ENCODE data around the gene ATRNL1. TPM values are rescaled to one million over a fixed set of nuclear protein-coding genes. Genes with fewer than 3 reads are reported as not detected.
"Not testable (repeated sequence)": the region's sequence is repeated elsewhere in the genome, so short reads cannot be mapped to it uniquely, and the experiment has no call there.

Gene ATRNL1
- total and polyA plus RNA-seq, 2 experiments from 2014 or later, result not detected

DNA sequence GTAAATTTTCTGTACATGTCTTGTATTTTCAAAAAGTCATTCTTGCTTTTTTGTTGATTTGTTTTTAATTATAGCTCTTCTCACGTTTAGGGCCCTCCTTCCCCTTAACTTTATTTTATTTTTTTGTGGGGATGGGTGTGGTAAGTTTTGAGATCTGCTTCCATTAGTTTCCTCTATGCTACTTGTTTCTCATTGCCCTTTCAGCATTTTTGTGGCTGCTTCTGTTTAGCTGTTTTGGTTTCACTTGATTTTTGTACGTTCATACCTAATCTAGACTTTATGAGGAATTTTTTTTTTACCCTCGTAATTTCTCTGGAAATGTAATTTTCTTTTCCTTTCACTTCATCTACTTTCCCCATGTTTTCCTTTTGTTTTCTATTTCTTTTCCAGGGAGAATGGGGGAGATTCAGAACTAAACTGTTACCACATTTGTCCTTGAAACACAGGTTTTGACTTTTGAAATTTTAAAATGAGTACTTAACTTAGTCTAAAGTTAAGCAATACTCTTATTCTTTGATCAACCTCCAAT is 80.8 kb downstream of the ATRNL1 start:
- Histone ChIP-seq H3K9ac (no peak overlapping the region), H3K9me3 (ENCODE audit: low read depth) (no peaks in the 10 kb centered on the region), H3K79me2 (ENCODE audit: insufficient read depth) (no peaks in the 10 kb centered on the region), H4K20me1 (ENCODE audit: insufficient read depth) (no peaks in the 10 kb centered on the region), H3K4me2 (ENCODE audit: unreplicated experiment) (no peak overlapping the region), H3K4me3 (no peak overlapping the region), H3F3A (ENCODE audit: insufficient read depth) (no peaks in the 10 kb centered on the region), H3K27me3 (replicated peaks; ENCODE audit: insufficient read depth) (no peaks in the 10 kb centered on the region), H3K4me1 (ENCODE audit: insufficient read depth) (no peaks in the 10 kb centered on the region), H3K36me3 (ENCODE audit: low read depth) (no peaks in the 10 kb centered on the region), H3K9me2 (ENCODE audit: insufficient read depth) (no peaks in the 10 kb centered on the region), H2AFZ (no peak overlapping the region), H3K27ac (no peak overlapping the region)
- 35 to 40% methylated on average over 3 of the region's 3 CpGs for WGBS, 2 experiments (ENCODE audit: low coverage in 1 of 2, low lambda C conversion rate in 2 of 2, missing lambda C conversion rate in 2 of 2)
- TF ChIP-seq EZH2 (IDR thresholded peaks at IDR 0.05; ENCODE audit: insufficient read depth, poor library complexity, severe bottlenecking) (no peak), EZH2phosphoT487 (IDR thresholded peaks at IDR 0.05; ENCODE audit: insufficient read depth, low read depth) (no peak)
- in situ Hi-C loops (cut with MboI), result no loop called here
- DNase-seq, result no peak

DNA sequence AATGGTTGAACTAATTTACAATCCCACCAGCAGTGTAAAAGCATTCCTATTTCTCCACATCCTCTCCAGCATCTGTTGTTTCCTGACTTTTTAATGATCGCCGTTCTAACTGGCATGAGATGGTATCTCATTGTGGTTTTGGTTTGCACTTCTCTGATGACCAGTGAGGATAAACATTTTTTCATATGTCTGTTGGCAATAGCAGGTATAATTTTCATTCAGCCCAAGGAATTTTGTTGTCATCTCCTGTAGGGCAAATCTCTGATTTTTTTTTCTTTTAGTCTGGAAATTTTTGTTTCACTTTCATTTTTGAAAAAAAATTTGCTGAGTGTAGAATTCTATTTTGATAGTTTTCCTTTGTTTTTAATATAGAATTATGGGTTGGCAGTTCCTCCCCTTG is 114.1 kb downstream of the ATRNL1 start:
- in situ Hi-C loops (cut with MboI); H3K9me3 ChIP-seq (ENCODE audit: low read depth); H3F3A ChIP-seq (ENCODE audit: insufficient read depth); H4K20me1 ChIP-seq (ENCODE audit: insufficient read depth); H3K27ac ChIP-seq; H3K79me2 ChIP-seq (ENCODE audit: insufficient read depth); H3K27me3 ChIP-seq (replicated peaks; ENCODE audit: insufficient read depth); H3K9me2 ChIP-seq (ENCODE audit: insufficient read depth); H3K4me2 ChIP-seq (ENCODE audit: unreplicated experiment); H3K36me3 ChIP-seq (ENCODE audit: low read depth); H3K9ac ChIP-seq; H3K4me1 ChIP-seq (ENCODE audit: insufficient read depth); DNase-seq: not testable (repeated sequence)
- Histone ChIP-seq H2AFZ (peak overlapping the region; percentile 45), H3K4me3 (peak overlapping the region; percentile 52)
- 45 to 67% methylated on average over 2 of the region's 2 CpGs for WGBS, 2 experiments (ENCODE audit: low coverage in 1 of 2, low lambda C conversion rate in 2 of 2, missing lambda C conversion rate in 2 of 2)

DNA sequence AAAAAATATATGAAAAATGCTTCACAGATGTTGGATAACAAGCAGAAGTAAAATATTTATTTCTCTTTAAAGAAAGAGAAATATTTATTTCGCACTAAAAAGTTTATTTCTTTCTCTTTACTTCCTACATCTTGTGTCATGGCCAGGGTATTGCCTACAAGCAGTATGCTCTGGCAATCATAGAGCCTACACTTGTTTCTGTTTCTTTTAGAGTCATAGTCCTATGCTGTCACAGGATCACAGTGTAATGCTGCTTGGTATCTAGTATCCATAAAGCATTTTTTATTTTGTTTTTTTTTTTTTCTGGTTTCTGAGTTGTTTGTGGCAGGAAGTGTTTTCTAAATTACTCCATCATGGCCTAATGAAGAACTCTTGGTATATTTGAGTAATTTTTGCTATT is 116.0 kb downstream of the ATRNL1 start:
- no peaks in the 10 kb centered on the region for H3K79me2 ChIP-seq (ENCODE audit: insufficient read depth)
- H3K27ac ChIP-seq, result no peak overlapping the region
- H3K36me3 ChIP-seq (ENCODE audit: low read depth), result no peaks in the 10 kb centered on the region
- H3K27me3 ChIP-seq (replicated peaks; ENCODE audit: insufficient read depth), result no peaks in the 10 kb centered on the region
- no peaks in the 10 kb centered on the region for H3K4me1 ChIP-seq (ENCODE audit: insufficient read depth)
- WGBS, 2 experiments (ENCODE audit: low coverage in 1 of 2, low lambda C conversion rate in 2 of 2, missing lambda C conversion rate in 2 of 2), result 5 to 9% methylated on average over 1 of the region's 1 CpG
- H2AFZ ChIP-seq, result no peak overlapping the region
- H3K9me2 ChIP-seq (ENCODE audit: insufficient read depth), result no peaks in the 10 kb centered on the region
- no peak overlapping the region for H3K4me3 ChIP-seq
- in situ Hi-C loops (cut with MboI), result no loop called here
- TF ChIP-seq EZH2phosphoT487 (IDR thresholded peaks at IDR 0.05; ENCODE audit: insufficient read depth, low read depth), result no peak
- no peak for TF ChIP-seq EZH2 (IDR thresholded peaks at IDR 0.05; ENCODE audit: insufficient read depth, poor library complexity, severe bottlenecking)
- H3K4me2 ChIP-seq (ENCODE audit: unreplicated experiment), result no peak overlapping the region
- H3F3A ChIP-seq (ENCODE audit: insufficient read depth), result no peaks in the 10 kb centered on the region
- H4K20me1 ChIP-seq (ENCODE audit: insufficient read depth), result no peaks in the 10 kb centered on the region
- no peak for DNase-seq
- H3K9me3 ChIP-seq (ENCODE audit: low read depth), result no peaks in the 10 kb centered on the region
- no peak overlapping the region for H3K9ac ChIP-seq

DNA sequence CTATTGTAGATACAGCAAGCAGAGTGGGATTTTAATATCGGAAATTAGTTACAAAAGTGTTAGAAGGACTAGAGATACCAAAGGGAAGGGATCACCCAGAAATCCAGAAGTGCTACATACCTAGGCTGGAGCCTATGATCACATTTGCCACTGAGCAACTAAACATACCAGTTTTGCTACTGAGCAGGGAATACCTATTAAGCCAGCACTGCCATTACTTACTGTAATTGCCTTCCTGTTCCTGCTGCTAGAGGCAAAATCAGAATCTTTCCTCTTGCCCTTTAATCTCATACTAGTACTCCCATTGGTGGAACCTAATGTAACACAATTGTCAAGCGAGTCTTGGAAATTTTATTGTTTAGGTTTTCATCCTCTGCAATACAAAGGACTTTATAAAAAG is 121.7 kb downstream of the ATRNL1 start:
- no peaks in the 10 kb centered on the region for H4K20me1 ChIP-seq (ENCODE audit: insufficient read depth)
- no peak overlapping the region for H3K9ac ChIP-seq
- no peaks in the 10 kb centered on the region for H3K9me3 ChIP-seq (ENCODE audit: low read depth)
- no peak for TF ChIP-seq EZH2 (IDR thresholded peaks at IDR 0.05; ENCODE audit: insufficient read depth, poor library complexity, severe bottlenecking)
- TF ChIP-seq EZH2phosphoT487 (IDR thresholded peaks at IDR 0.05; ENCODE audit: insufficient read depth, low read depth), result no peak
- H2AFZ ChIP-seq, result no peak overlapping the region
- H3K4me3 ChIP-seq, result no peak overlapping the region
- H3K27me3 ChIP-seq (replicated peaks; ENCODE audit: insufficient read depth), result no peaks in the 10 kb centered on the region
- H3K36me3 ChIP-seq (ENCODE audit: low read depth), result no peaks in the 10 kb centered on the region
- in situ Hi-C loops (cut with MboI), result no loop called here
- H3K27ac ChIP-seq, result no peak overlapping the region
- H3K79me2 ChIP-seq (ENCODE audit: insufficient read depth), result no peaks in the 10 kb centered on the region
- H3K9me2 ChIP-seq (ENCODE audit: insufficient read depth), result no peaks in the 10 kb centered on the region
- no peaks in the 10 kb centered on the region for H3K4me1 ChIP-seq (ENCODE audit: insufficient read depth)
- WGBS, 2 experiments (ENCODE audit: low coverage in 1 of 2, low lambda C conversion rate in 2 of 2, missing lambda C conversion rate in 2 of 2), result 26 to 27% methylated on average over 2 of the region's 2 CpGs
- no peak for DNase-seq
- no peak overlapping the region for H3K4me2 ChIP-seq (ENCODE audit: unreplicated experiment)
- H3F3A ChIP-seq (ENCODE audit: insufficient read depth), result no peaks in the 10 kb centered on the region

DNA sequence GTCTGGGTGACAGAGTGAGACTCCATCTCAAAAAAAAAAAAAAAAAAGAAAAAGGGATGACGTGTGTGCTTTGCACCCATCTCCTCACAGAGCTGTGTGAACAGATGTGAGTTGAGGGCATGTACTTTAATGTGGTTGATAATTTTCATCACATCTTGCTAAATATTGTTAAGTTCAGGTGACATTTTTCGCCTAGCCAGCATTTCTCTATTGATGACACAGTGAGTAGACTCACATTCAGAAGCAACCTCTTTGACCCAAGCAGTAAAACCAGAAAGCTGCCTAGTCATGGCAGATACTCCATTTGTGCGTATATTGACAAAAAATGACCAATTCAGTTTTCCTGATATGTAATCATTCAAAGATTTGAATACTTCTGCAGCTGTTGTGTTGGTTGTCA is 126.0 kb downstream of the ATRNL1 start:
- Histone ChIP-seq H3F3A (ENCODE audit: insufficient read depth) (no peaks in the 10 kb centered on the region), H3K4me3 (no peak overlapping the region), H3K9me2 (ENCODE audit: insufficient read depth) (no peaks in the 10 kb centered on the region), H3K9ac (no peak overlapping the region), H3K27ac (no peak overlapping the region), H2AFZ (no peak overlapping the region), H3K9me3 (ENCODE audit: low read depth) (no peaks in the 10 kb centered on the region), H3K4me2 (ENCODE audit: unreplicated experiment) (no peak overlapping the region), H4K20me1 (ENCODE audit: insufficient read depth) (no peaks in the 10 kb centered on the region), H3K27me3 (replicated peaks; ENCODE audit: insufficient read depth) (no peaks in the 10 kb centered on the region), H3K36me3 (ENCODE audit: low read depth) (no peaks in the 10 kb centered on the region), H3K79me2 (ENCODE audit: insufficient read depth) (no peaks in the 10 kb centered on the region), H3K4me1 (ENCODE audit: insufficient read depth) (no peaks in the 10 kb centered on the region)
- DNase-seq, result no peak
- in situ Hi-C loops (cut with MboI), result no loop called here
- 18 to 26% methylated on average over 3 of the region's 3 CpGs for WGBS, 2 experiments (ENCODE audit: low coverage in 1 of 2, low lambda C conversion rate in 2 of 2, missing lambda C conversion rate in 2 of 2)
- TF ChIP-seq EZH2 (IDR thresholded peaks at IDR 0.05; ENCODE audit: insufficient read depth, poor library complexity, severe bottlenecking) (no peak), EZH2phosphoT487 (IDR thresholded peaks at IDR 0.05; ENCODE audit: insufficient read depth, low read depth) (no peak)
